Astrocyte of the cerebellum (primary cell): ENCODE measurements around the gene SLC22A16.

Experiments
- DNase-seq: peaks from one replicate; pipeline ENCODE4 v3.0.0-alpha.2; 2011; ENCODE audit warnings: low read depth
- H3K4me3 ChIP-seq: 2 replicates; pipeline ENCODE4 v1.5.1; 2011; ENCODE audit warnings: mild to moderate bottlenecking, low read depth, low read length, moderate library complexity
- in situ Hi-C: cut with HindIII; loops from 2 replicates; pipeline ENCODE4 v1.10.0; 2017; ENCODE audit warnings: low sequenced_read_pairs
- TF ChIP-seq, protein P1 (sequence below): IDR thresholded peaks from 2 replicates; pipeline ENCODE4 v1.5.1; 2012; ENCODE audit warnings: low read length, low read depth, moderate library complexity, mild to moderate bottlenecking; ENCODE audit errors: missing control alignments

Gene SLC22A16

GRCh38 chr6:110476046-110476849, at the start of gene SLC22A16:
Gene SLC22A16, minus strand, starts transcription at chr6:110476613. Its CDS starts 39 bp downstream, at chr6:110476574.
- in situ Hi-C loops, result no loop called here
- H3K4me3 ChIP-seq, result peak within 1 kb of the TSS; percentile 36

DNA sequence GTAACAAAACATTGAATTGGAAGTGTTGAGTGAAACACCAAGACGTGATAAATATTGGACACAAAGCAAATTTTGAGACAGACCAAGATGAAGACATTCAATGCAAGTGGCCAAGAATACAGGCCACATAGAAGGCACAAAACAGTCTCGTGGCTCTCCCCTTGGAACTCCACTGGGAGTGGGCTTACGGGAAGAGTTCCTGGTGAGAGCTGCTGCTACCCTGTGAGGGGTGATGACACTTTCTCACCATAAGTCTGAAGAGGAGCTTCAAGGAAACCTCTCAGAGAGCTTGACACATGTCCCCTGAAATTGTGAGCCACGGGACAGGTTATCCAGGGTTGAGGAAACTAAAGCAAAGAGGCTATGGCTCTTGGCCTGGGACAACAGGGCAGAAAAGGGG, 48.6 kb upstream of the SLC22A16 start:
- no peak for DNase-seq
- TF ChIP-seq, protein P1, sequence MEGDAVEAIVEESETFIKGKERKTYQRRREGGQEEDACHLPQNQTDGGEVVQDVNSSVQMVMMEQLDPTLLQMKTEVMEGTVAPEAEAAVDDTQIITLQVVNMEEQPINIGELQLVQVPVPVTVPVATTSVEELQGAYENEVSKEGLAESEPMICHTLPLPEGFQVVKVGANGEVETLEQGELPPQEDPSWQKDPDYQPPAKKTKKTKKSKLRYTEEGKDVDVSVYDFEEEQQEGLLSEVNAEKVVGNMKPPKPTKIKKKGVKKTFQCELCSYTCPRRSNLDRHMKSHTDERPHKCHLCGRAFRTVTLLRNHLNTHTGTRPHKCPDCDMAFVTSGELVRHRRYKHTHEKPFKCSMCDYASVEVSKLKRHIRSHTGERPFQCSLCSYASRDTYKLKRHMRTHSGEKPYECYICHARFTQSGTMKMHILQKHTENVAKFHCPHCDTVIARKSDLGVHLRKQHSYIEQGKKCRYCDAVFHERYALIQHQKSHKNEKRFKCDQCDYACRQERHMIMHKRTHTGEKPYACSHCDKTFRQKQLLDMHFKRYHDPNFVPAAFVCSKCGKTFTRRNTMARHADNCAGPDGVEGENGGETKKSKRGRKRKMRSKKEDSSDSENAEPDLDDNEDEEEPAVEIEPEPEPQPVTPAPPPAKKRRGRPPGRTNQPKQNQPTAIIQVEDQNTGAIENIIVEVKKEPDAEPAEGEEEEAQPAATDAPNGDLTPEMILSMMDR, result no peak
- in situ Hi-C loops, result no loop called here
- H3K4me3 ChIP-seq, result no peak overlapping the region

More at GRCh38 chr6:110476046-110476849, at the start of gene SLC22A16:
- TF ChIP-seq, protein P1, result no peak
- DNase-seq, result no peak

GRCh38 chr6:110524305-110524704, 47.9 kb upstream of the SLC22A16 start:
- TF ChIP-seq, protein P1, result no peak
- DNase-seq, result no peak
- in situ Hi-C loops, result no loop called here
- H3K4me3 ChIP-seq, result no peak overlapping the region

DNA sequence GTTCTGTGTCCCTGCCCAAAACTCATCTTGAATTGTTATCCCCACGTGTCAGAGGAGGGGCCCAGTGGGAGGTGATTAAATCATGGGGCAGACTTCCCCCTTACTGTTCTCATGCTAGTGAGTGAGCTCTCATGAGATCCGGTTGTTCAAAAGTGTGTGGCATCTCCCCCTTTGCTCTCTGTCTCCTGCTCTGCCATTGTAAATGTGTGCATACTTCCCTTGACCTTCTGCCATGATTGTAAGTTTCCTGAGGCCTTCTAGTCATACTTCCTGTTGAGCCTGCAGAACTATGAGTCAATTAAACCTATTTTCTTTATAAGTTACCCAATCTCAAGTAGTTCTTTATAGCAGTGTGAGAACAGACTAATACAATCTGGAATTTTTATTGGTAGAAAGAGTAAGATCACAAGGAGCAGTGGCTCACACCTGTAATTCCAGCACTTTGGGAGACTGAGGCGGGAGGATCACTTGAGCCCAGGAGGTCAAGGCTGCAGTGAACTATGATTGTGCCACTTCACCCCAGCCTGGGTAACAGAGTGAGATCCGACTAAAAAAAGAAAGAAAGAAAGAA, 47.1 kb upstream of the SLC22A16 start:
- in situ Hi-C loops, result no loop called here
- no peak overlapping the region for H3K4me3 ChIP-seq
- no peak for DNase-seq
- TF ChIP-seq, protein P1, result no peak

- TF ChIP-seq, protein P1, result no peak
- DNase-seq, result no peak
- in situ Hi-C loops, result no loop called here
- no peak overlapping the region for H3K4me3 ChIP-seq
Observed at GRCh38 chr6:110522427-110522826, 46.0 kb upstream of the SLC22A16 start.

DNA sequence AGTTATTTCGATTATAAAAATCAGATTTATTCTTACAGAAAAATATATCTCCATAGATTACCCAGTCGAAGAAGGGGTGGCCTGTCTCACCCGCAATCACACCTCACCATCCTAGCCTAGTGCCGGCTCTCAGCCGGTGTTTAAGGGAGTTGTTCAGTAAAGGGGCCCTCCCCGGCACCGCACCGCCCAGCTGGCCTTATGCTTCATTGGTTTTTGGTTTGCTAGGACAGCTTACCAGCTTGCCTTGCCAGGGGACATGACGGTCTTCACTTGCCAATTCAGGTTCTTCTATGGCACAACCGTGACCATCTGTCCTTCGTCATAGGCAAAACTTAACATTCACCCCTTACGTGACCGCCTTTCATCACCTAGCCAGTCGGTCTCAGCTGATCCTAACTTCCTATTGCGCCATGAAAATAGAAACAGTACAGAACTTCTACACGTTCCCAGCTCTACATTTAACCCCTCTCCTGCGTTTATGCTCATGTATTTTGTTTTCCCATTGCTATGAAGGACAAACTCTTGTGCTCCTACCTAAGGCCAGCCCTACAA, 44.7 kb upstream of the SLC22A16 start:
- TF ChIP-seq, protein P1, result no peak
- H3K4me3 ChIP-seq, result no peak overlapping the region
- in situ Hi-C loops, result no loop called here
- DNase-seq, result no peak
